Measurements from ENCODE around the gene KRTAP2-3. TPM values are rescaled to one million over a fixed set of nuclear protein-coding genes. Genes with fewer than 3 reads are reported as not detected.
"Not testable (repeated sequence)": the region's sequence is repeated elsewhere in the genome, so short reads cannot be mapped to it uniquely, and the experiment has no call there.

The KRTAP2-3 gene
- total RNA-seq, 5 donors from 2014 or later (not counting 1 experiment from before 2014, with no cell fraction given), result not detected

DNA sequence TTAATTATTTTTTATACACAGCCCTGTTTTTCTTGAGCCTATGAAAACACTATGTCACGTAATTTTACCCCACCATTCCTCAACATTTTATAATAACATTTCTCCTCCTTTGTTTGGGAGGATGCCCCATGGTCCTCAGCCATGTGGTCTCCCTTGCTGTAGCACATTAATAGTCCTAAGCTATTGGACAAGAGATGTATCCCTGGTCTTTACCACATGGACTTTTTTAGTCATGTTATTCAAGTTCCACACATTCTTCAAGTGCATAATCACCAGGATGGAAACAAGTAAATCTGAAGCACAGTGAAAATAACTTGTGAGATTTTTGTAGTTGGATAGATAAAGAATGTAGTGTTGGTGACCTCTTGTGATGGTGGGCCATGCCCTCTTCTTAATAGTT lies 2.0 kb upstream of the KRTAP2-3 start:
- Mint-ChIP-seq H3K4me1 (peaks cover 0 to 4% (median 0%) of the 10 kb centered on the region in 3 donors), H3K9me3 (peaks cover 0 to 3% (median 0%) of the 10 kb centered on the region in 3 donors), H3K36me3 (no peaks in the 10 kb centered on the region), H3K27me3 (peaks cover 39 to 43% of the 10 kb centered on the region in 2 donors), H3K27ac (no peak overlapping the region), H3K4me3 (no peak overlapping the region)
- Histone ChIP-seq H3K27me3 (replicated peaks in 1 of 2; ENCODE audit: control insufficient read depth in 2 of 2, extremely low read depth in 1 of 2, insufficient read depth in 2 of 2, low read length in 1 of 2) (peaks cover 4 to 8% of the 10 kb centered on the region in 2 experiments), H3K4me1 (ENCODE audit: control insufficient read depth in 1 of 2, extremely low read depth in 1 of 2, insufficient read depth in 2 of 2, low read length in 2 of 2) (no peaks in the 10 kb centered on the region), H3K36me3 (ENCODE audit: control insufficient read depth in 2 of 2, extremely low read depth in 1 of 2, insufficient read depth in 1 of 2, low read length in 1 of 2) (no peaks in the 10 kb centered on the region), H3K27ac (ENCODE audit: low read length) (no peak overlapping the region), H3K9me3 (no peaks in the 10 kb centered on the region), H3K4me3 (ENCODE audit: control insufficient read depth in 1 of 2, extremely low read depth in 1 of 2, low read length in 1 of 2) (no peak overlapping the region)
- CTCF ChIA-PET, result no interaction called here
- DNase-seq (no peak), ATAC-seq (replicated peaks in 1 of 4) (no peak)
- POLR2A ChIA-PET, result no interaction called here
- WGBS (ENCODE audit: insufficient coverage), result no CpG with 5 or more reads among the region's 1 CpG

DNA sequence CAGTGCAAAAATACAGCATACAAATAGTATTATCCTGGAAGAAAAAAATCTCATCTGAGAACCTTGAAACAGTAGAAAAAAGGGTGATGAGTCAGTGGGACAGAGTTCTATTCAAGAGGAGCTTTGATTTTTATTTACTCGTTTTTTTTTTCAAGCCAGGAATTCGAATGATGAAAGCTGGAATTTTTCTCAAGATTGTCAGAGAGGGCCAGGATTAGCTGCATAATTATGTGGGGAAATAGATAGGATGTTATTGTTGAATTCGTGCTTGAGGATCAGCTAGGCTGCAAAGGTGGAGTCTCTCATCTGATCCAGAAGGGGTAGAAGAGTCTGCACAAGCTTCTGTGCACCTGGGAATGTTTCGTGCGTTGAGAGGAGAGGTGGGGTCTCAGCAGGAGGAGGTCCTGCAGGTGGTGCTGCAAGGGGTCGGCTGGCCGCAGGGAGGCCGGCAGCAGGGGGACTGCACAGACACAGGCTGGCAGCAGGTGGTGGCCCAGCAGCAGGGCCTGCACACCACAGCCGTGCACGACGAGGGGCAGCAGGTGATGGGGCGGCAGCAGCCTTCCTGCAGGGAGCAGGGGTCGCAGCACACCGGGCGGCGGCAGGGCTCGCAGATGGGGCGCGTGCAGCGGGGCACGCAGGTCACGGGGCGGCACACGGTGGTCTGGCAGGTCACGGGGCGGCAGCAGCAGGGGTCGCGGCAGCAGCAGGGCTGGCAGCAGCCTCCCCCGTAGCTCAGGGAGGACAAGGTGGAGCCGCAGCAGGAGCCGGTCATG lies 450 bp downstream of the KRTAP2-3 start:
- POLR2A ChIA-PET, result interaction anchor here (0.6 to 0.7 kb wide), 2 partner anchors 351 to 1382 kb away, joined by 3 read pairs; no protein-coding TSS in a partner anchor
- H3K9me3 Mint-ChIP-seq; DNase-seq; ATAC-seq (replicated peaks in 1 of 4); H3K4me3 ChIP-seq (ENCODE audit: control insufficient read depth in 1 of 2, extremely low read depth in 1 of 2, low read length in 1 of 2); H3K27ac ChIP-seq (ENCODE audit: low read length); H3K27ac Mint-ChIP-seq; H3K9me3 ChIP-seq; H3K36me3 Mint-ChIP-seq; CTCF ChIA-PET; H3K4me1 Mint-ChIP-seq; H3K36me3 ChIP-seq (ENCODE audit: control insufficient read depth in 2 of 2, extremely low read depth in 1 of 2, insufficient read depth in 1 of 2, low read length in 1 of 2); H3K4me1 ChIP-seq (ENCODE audit: control insufficient read depth in 1 of 2, extremely low read depth in 1 of 2, insufficient read depth in 2 of 2, low read length in 2 of 2); H3K27me3 ChIP-seq (replicated peaks in 1 of 2; ENCODE audit: control insufficient read depth in 2 of 2, extremely low read depth in 1 of 2, insufficient read depth in 2 of 2, low read length in 1 of 2); H3K4me3 Mint-ChIP-seq: not testable (repeated sequence)
- WGBS (ENCODE audit: insufficient coverage), result 70% methylated on average over 7 of the region's 31 CpGs
- H3K27me3 Mint-ChIP-seq, result peaks cover 42 to 54% of the 10 kb centered on the region in 2 donors

DNA sequence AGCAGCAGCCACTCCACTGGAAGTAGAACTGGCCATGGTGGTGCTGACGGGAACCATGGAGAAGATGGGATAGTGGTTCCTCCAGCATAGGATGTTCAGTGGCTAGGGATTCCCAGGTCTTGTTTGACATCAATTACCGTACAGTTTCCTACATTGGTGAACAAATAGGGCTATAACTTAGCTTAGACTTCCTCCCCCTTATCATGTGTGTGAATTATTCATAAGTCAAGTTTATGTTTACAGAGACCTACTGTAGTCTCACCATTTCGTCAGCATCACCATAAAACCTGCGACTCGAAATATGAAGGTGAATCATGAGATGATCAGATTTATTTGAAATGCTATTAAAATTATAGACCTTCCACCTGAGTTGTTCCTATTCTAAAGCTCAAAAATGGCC lies 1.2 kb downstream of the KRTAP2-3 start:
- Histone ChIP-seq H3K4me3 (ENCODE audit: control insufficient read depth in 1 of 2, extremely low read depth in 1 of 2, low read length in 1 of 2) (no peak overlapping the region), H3K27ac (ENCODE audit: low read length) (no peak overlapping the region), H3K27me3 (replicated peaks in 1 of 2; ENCODE audit: control insufficient read depth in 2 of 2, extremely low read depth in 1 of 2, insufficient read depth in 2 of 2, low read length in 1 of 2) (peaks cover 7 to 8% of the 10 kb centered on the region in 2 experiments), H3K9me3 (no peaks in the 10 kb centered on the region), H3K4me1 (ENCODE audit: control insufficient read depth in 1 of 2, extremely low read depth in 1 of 2, insufficient read depth in 2 of 2, low read length in 2 of 2) (no peaks in the 10 kb centered on the region), H3K36me3 (ENCODE audit: control insufficient read depth in 2 of 2, extremely low read depth in 1 of 2, insufficient read depth in 1 of 2, low read length in 1 of 2) (no peaks in the 10 kb centered on the region)
- peaks cover 41 to 58% of the 10 kb centered on the region in 2 donors for H3K27me3 Mint-ChIP-seq
- H3K4me3 Mint-ChIP-seq, result no peak overlapping the region
- H3K9me3 Mint-ChIP-seq, result peaks cover 0 to 3% (median 0%) of the 10 kb centered on the region in 3 donors
- peaks cover 0 to 4% (median 0%) of the 10 kb centered on the region in 3 donors for H3K4me1 Mint-ChIP-seq
- DNase-seq (no peak), ATAC-seq (replicated peaks in 1 of 4) (no peak)
- ChIA-PET CTCF (no interaction called here), POLR2A (interaction anchor here (0.6 to 0.7 kb wide), 2 partner anchors 350 to 1381 kb away, joined by 3 read pairs; no protein-coding TSS in a partner anchor)
- WGBS (ENCODE audit: insufficient coverage), result no CpG with 5 or more reads among the region's 5 CpGs
- no peaks in the 10 kb centered on the region for H3K36me3 Mint-ChIP-seq
- H3K27ac Mint-ChIP-seq, result no peak overlapping the region

DNA sequence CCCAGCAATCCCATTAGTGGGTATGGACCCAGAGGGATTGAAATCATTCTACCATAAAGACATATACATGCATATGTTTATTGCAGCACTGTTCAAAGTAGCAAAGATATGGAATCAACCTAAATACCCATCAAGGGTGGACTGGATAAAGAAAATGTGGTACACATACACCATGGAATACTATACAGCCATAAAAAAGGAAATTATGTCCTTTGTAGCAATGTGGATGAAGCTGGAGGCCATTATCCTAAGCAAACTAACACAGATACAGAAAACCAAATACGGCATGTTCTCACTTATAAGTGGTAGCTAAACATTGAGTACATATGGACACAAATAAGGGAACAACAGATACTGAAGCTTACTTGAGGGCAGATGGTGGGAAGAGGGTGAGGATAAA lies 2.4 kb downstream of the KRTAP2-3 start:
- Histone ChIP-seq H3K4me1 (ENCODE audit: control insufficient read depth in 1 of 2, extremely low read depth in 1 of 2, insufficient read depth in 2 of 2, low read length in 2 of 2) (no peaks in the 10 kb centered on the region), H3K4me3 (ENCODE audit: control insufficient read depth in 1 of 2, extremely low read depth in 1 of 2, low read length in 1 of 2) (no peak overlapping the region), H3K36me3 (ENCODE audit: control insufficient read depth in 2 of 2, extremely low read depth in 1 of 2, insufficient read depth in 1 of 2, low read length in 1 of 2) (no peaks in the 10 kb centered on the region), H3K27ac (ENCODE audit: low read length) (no peak overlapping the region), H3K27me3 (replicated peaks in 1 of 2; ENCODE audit: control insufficient read depth in 2 of 2, extremely low read depth in 1 of 2, insufficient read depth in 2 of 2, low read length in 1 of 2) (peaks cover 7 to 8% of the 10 kb centered on the region in 2 experiments), H3K9me3 (no peaks in the 10 kb centered on the region)
- no peak overlapping the region for H3K27ac Mint-ChIP-seq
- H3K4me3 Mint-ChIP-seq, result no peak overlapping the region
- H3K4me1 Mint-ChIP-seq, result peaks cover 0 to 4% (median 0%) of the 10 kb centered on the region in 3 donors
- H3K27me3 Mint-ChIP-seq, result peaks cover 41 to 58% of the 10 kb centered on the region in 2 donors
- DNase-seq (no peak), ATAC-seq (replicated peaks in 1 of 4) (no peak)
- no peaks in the 10 kb centered on the region for H3K36me3 Mint-ChIP-seq
- peaks cover 0 to 3% (median 0%) of the 10 kb centered on the region in 3 donors for H3K9me3 Mint-ChIP-seq
- CTCF ChIA-PET, result no interaction called here
- no CpG with 5 or more reads among the region's 1 CpG for WGBS (ENCODE audit: insufficient coverage)
- POLR2A ChIA-PET, result no interaction called here

DNA sequence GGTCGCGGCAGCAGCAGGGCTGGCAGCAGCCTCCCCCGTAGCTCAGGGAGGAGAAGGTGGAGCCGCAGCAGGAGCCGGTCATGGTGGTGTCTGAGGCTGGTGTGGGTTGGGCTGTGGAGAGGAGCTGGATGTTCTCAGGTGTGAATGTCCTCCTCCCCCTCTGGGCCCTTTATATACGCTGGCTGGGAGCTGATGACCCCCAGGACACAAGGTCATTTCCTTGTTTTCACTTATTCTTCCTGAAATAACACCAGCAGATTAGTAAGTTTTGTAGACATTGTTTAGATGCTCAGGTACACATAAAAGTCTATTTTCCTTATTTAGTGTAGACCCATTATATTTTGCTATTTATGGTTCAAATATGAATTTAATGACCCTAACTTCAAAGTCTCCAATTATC lies 4.8 kb downstream of the KRTAP2-3 start, which contains the start of gene KRTAP2-2:
Gene KRTAP2-2 (minus strand): TSS at position 101 of the 400 bp plus-strand sequence. CDS start 19 bp downstream, at position 82.
- POLR2A ChIA-PET; H3K36me3 ChIP-seq (ENCODE audit: control insufficient read depth in 2 of 2, extremely low read depth in 1 of 2, insufficient read depth in 1 of 2, low read length in 1 of 2); H3K4me3 ChIP-seq (ENCODE audit: control insufficient read depth in 1 of 2, extremely low read depth in 1 of 2, low read length in 1 of 2); H3K4me1 ChIP-seq (ENCODE audit: control insufficient read depth in 1 of 2, extremely low read depth in 1 of 2, insufficient read depth in 2 of 2, low read length in 2 of 2); H3K27ac Mint-ChIP-seq; DNase-seq; ATAC-seq (replicated peaks in 1 of 4); CTCF ChIA-PET; H3K9me3 ChIP-seq; H3K36me3 Mint-ChIP-seq; H3K4me1 Mint-ChIP-seq; H3K27me3 ChIP-seq (replicated peaks in 1 of 2; ENCODE audit: control insufficient read depth in 2 of 2, extremely low read depth in 1 of 2, insufficient read depth in 2 of 2, low read length in 1 of 2); H3K4me3 Mint-ChIP-seq; H3K9me3 Mint-ChIP-seq; H3K27ac ChIP-seq (ENCODE audit: low read length): not testable (repeated sequence)
- no CpG with 5 or more reads among the region's 6 CpGs for WGBS (ENCODE audit: insufficient coverage)
- H3K27me3 Mint-ChIP-seq, result peaks cover 28 to 50% of the 10 kb centered on the region in 2 donors

DNA sequence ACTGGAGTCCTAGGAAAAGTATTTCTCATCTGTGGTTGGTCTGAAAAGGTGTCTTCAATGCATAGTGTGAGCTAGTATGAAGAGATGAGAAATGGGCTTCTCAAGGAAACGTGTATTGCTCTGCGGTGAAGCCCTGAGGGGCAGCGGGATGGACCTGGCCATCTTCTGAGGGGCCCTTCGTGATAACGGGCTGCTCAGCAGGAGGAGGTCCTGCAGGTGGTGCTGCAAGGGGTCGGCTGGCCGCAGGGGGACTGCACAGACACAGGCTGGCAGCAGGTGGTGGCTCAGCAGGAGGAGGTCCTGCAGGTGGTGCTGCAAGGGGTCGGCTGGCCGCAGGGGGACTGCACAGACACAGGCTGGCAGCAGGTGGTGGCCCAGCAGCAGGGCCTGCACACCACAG lies 5.4 kb downstream of the KRTAP2-3 start:
- H3K4me3 ChIP-seq (ENCODE audit: control insufficient read depth in 1 of 2, extremely low read depth in 1 of 2, low read length in 1 of 2); H3K4me1 Mint-ChIP-seq; H3K36me3 ChIP-seq (ENCODE audit: control insufficient read depth in 2 of 2, extremely low read depth in 1 of 2, insufficient read depth in 1 of 2, low read length in 1 of 2); H3K27me3 ChIP-seq (replicated peaks in 1 of 2; ENCODE audit: control insufficient read depth in 2 of 2, extremely low read depth in 1 of 2, insufficient read depth in 2 of 2, low read length in 1 of 2); H3K36me3 Mint-ChIP-seq; H3K4me1 ChIP-seq (ENCODE audit: control insufficient read depth in 1 of 2, extremely low read depth in 1 of 2, insufficient read depth in 2 of 2, low read length in 2 of 2); H3K4me3 Mint-ChIP-seq; H3K9me3 Mint-ChIP-seq; DNase-seq; H3K27ac Mint-ChIP-seq; H3K27ac ChIP-seq (ENCODE audit: low read length); H3K9me3 ChIP-seq; ATAC-seq (replicated peaks in 1 of 4); POLR2A ChIA-PET; CTCF ChIA-PET: not testable (repeated sequence)
- 71% methylated on average over 5 of the region's 9 CpGs for WGBS (ENCODE audit: insufficient coverage)
- peaks cover 27 to 51% of the 10 kb centered on the region in 2 donors for H3K27me3 Mint-ChIP-seq

Measured in T-cell (primary cell).